MM.1S (cell line): ENCODE measurements around the gene TIMP2.

Source experiments
- DNase-seq: peaks from one replicate; pipeline ENCODE4 v3.0.0-alpha.2; 2015
- H2AFZ ChIP-seq: fragments of 300-600 bp; sonication (generic); 2 replicates; pipeline ENCODE4 v1.6.0; 2016; ENCODE audit warnings: antibody characterized with exemption, low read length
- H3F3A ChIP-seq: fragments of 300-600 bp; sonication (generic); 2 replicates; pipeline ENCODE4 v1.6.1; 2016; ENCODE audit warnings: mild to moderate bottlenecking, antibody characterized with exemption, low read length, moderate library complexity, mixed read lengths; ENCODE audit not compliant: insufficient read depth
- H3K27ac ChIP-seq: fragments of 300-600 bp; sonication (generic); 2 replicates; pipeline ENCODE4 v1.5.1; 2016; ENCODE audit warnings: mild to moderate bottlenecking, low read length
- H3K27me3 ChIP-seq: fragments of 300-600 bp; sonication (generic); replicated peaks from 2 replicates; pipeline ENCODE4 v1.6.0; 2016; ENCODE audit warnings: low read length; ENCODE audit not compliant: insufficient read depth
- H3K36me3 ChIP-seq: fragments of 300-600 bp; sonication (generic); replicated peaks from 2 replicates; pipeline ENCODE4 v1.6.1; 2016; ENCODE audit warnings: mild to moderate bottlenecking, low read length, mixed read lengths; ENCODE audit not compliant: insufficient read depth
- H3K4me1 ChIP-seq: fragments of 300-600 bp; sonication (generic); 2 replicates; pipeline ENCODE4 v1.6.1; 2016; ENCODE audit warnings: low read length, mixed read lengths
- H3K4me2 ChIP-seq: fragments of 300-600 bp; sonication (generic); 2 replicates; pipeline ENCODE4 v1.6.0; 2016; ENCODE audit warnings: low read depth, low read length
- H3K4me3 ChIP-seq: fragments of 300-600 bp; sonication (generic); 2 replicates; pipeline ENCODE4 v1.5.1; 2016; ENCODE audit warnings: low read length, mixed read lengths
- H3K79me2 ChIP-seq: fragments of 300-600 bp; sonication (generic); 2 replicates; pipeline ENCODE4 v1.6.1; 2016; ENCODE audit warnings: mixed run types, low read length, mixed read lengths
- H3K9ac ChIP-seq: fragments of 300-600 bp; sonication (generic); 2 replicates; pipeline ENCODE4 v1.6.1; 2016; ENCODE audit warnings: low read length, mixed read lengths
- H3K9me2 ChIP-seq: fragments of 300-600 bp; sonication (generic); replicated peaks from 2 replicates; pipeline ENCODE4 v1.6.1; 2016; ENCODE audit warnings: mild to moderate bottlenecking, low read length, mixed read lengths; ENCODE audit not compliant: insufficient read depth
- H3K9me3 ChIP-seq: fragments of 300-600 bp; sonication (generic); replicated peaks from 2 replicates; pipeline ENCODE4 v1.6.1; 2016; ENCODE audit warnings: mild to moderate bottlenecking, low read length, mixed read lengths; ENCODE audit not compliant: insufficient read depth
- H4K20me1 ChIP-seq: fragments of 300-600 bp; sonication (generic); 2 replicates; pipeline ENCODE4 v1.6.1; 2016; ENCODE audit warnings: mild to moderate bottlenecking, low read length, moderate library complexity, mixed read lengths; ENCODE audit not compliant: insufficient read depth
- CTCF ChIP-seq: fragments of 300-600 bp; sonication (generic); IDR thresholded peaks from 2 replicates; pipeline ENCODE4 v1.5.1; 2016; ENCODE audit warnings: antibody characterized with exemption, low read length, mixed read lengths
- EZH2 ChIP-seq: fragments of 300-600 bp; sonication (generic); optimal IDR thresholded peaks from 2 replicates; pipeline ENCODE3; 2017; ENCODE audit warnings: low read depth, mild to moderate bottlenecking, antibody characterized with exemption, low read length, mixed read lengths
- EZH2phosphoT487 ChIP-seq: fragments of 300-600 bp; sonication (generic); IDR thresholded peaks from 2 replicates; pipeline ENCODE4 v1.6.1; 2018; ENCODE audit warnings: antibody characterized with exemption, low read length

TIMP2 gene

GRCh38 chr17:78840780-78841611 lies 84.2 kb downstream of the TIMP2 start, which contains the start of gene USP36:
TSS of gene USP36 (minus strand) at chr17:78840814. CDS start at chr17:78836363, 4,451 bp downstream.
- peaks cover 9% of the 10 kb centered on the region; the same call in 1 of the 2 replicates for H3F3A ChIP-seq
- H3K36me3 ChIP-seq, result peaks cover 9% of the 10 kb centered on the region; the same call in 1 of the 2 replicates
- H3K79me2 ChIP-seq, result peaks cover 45% of the 10 kb centered on the region
- H3K9me2 ChIP-seq, result no peaks in the 10 kb centered on the region
- no peaks in the 10 kb centered on the region for H3K27me3 ChIP-seq
- H3K4me2 ChIP-seq, result peak within 1 kb of the TSS; percentile 91
- no peaks in the 10 kb centered on the region for H3K9me3 ChIP-seq
- peak within 1 kb of the TSS; percentile 78 for H3K4me3 ChIP-seq
- peak within 1 kb of the TSS; percentile 98 for H3K9ac ChIP-seq
- peaks cover 17% of the 10 kb centered on the region for H3K4me1 ChIP-seq
- peak within 1 kb of the TSS; percentile 92 for H3K27ac ChIP-seq
- 0 out of 2 replicates have a peak, but pooled peaks cover 6% of the 10 kb centered on the region for H4K20me1 ChIP-seq
- DNase-seq, result peak; percentile 100
- no peak for TF ChIP-seq CTCF
- no peak for TF ChIP-seq EZH2phosphoT487
- TF ChIP-seq EZH2, result no peak
- peak within 1 kb of the TSS; percentile 24; the same call in 1 of the 2 replicates for H2AFZ ChIP-seq

DNA sequence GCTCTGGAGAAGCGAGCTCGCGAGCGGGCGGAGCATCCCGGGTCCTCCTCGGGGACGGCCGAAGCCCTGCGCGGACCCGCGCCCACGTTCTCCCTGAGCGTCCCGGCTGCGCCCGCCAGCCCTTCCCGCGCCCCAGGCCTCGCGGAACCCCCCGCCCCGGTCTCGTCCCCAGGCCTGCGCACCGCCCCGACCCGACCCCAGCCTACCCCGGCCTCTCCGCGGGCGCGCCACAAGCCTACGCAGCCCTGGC lies 84.7 kb downstream of the TIMP2 start:
- Histone ChIP-seq H3K9me2 (no peaks in the 10 kb centered on the region), H3K9ac (peak overlapping the region; percentile 98), H4K20me1 (0 out of 2 replicates have a peak, but pooled peaks cover 6% of the 10 kb centered on the region), H3K4me3 (peak overlapping the region; percentile 78), H2AFZ (no peak overlapping the region), H3K79me2 (peaks cover 51% of the 10 kb centered on the region), H3K9me3 (no peaks in the 10 kb centered on the region), H3K4me1 (peaks cover 17% of the 10 kb centered on the region), H3K4me2 (peak overlapping the region; percentile 91; the same call in 1 of the 2 replicates), H3K27me3 (no peaks in the 10 kb centered on the region), H3K27ac (peak overlapping the region; percentile 92), H3K36me3 (peaks cover 13% of the 10 kb centered on the region; the same call in 1 of the 2 replicates), H3F3A (peaks cover 9% of the 10 kb centered on the region; the same call in 1 of the 2 replicates)
- no peak for DNase-seq
- TF ChIP-seq CTCF, result no peak

- Histone ChIP-seq H3K9ac (peak overlapping the region; percentile 98), H3K4me1 (peaks cover 17% of the 10 kb centered on the region), H3K36me3 (peaks cover 13% of the 10 kb centered on the region; the same call in 1 of the 2 replicates), H3K4me3 (peak overlapping the region; percentile 78), H3K27me3 (no peaks in the 10 kb centered on the region), H3K9me3 (no peaks in the 10 kb centered on the region), H3F3A (peaks cover 9% of the 10 kb centered on the region; the same call in 1 of the 2 replicates), H3K27ac (peak overlapping the region; percentile 92), H4K20me1 (0 out of 2 replicates have a peak, but pooled peaks cover 6% of the 10 kb centered on the region), H3K4me2 (peak overlapping the region; percentile 91), H2AFZ (no peak overlapping the region), H3K79me2 (peaks cover 56% of the 10 kb centered on the region), H3K9me2 (no peaks in the 10 kb centered on the region)
- no peak for TF ChIP-seq EZH2
- no peak for TF ChIP-seq CTCF
- TF ChIP-seq EZH2phosphoT487, result no peak
- peak; percentile 51 for DNase-seq
Measured at GRCh38 chr17:78839762-78840529, 85.2 kb downstream of the TIMP2 start.
